Tibial nerve (tissue), 4 donors: ENCODE measurements around the gene RPL26.

ENCODE experiments used
- EP300 ChIP-seq, 2 donors: sonication (generic); formaldehyde crosslinking; IDR thresholded peaks; one replicate each; pipeline ENCODE4 v1.6.1; 2017; ENCODE audit warnings: antibody characterized with exemption in 2 of 2, mild to moderate bottlenecking in 1 of 2
- POLR2A ChIP-seq, 2 donors: fragments of 450-650 bp; IDR thresholded peaks; one replicate each; pipeline ENCODE4 v1.6.1; 2017; ENCODE audit warnings: antibody characterized with exemption in 2 of 2, mild to moderate bottlenecking in 2 of 2, moderate library complexity in 2 of 2
- TF ChIP-seq, protein P1 (sequence below), 5 experiments: fragments of 200-600 bp in 3 of 5; fragments of 450-650 bp in 2 of 5; sonication (generic) in 3 of 5; IDR thresholded peaks; one replicate each; pipeline ENCODE4 v1.5.1; 2016 to 2019; ENCODE audit warnings: antibody characterized with exemption in 5 of 5, mild to moderate bottlenecking in 3 of 5, moderate library complexity in 2 of 5

DNA sequence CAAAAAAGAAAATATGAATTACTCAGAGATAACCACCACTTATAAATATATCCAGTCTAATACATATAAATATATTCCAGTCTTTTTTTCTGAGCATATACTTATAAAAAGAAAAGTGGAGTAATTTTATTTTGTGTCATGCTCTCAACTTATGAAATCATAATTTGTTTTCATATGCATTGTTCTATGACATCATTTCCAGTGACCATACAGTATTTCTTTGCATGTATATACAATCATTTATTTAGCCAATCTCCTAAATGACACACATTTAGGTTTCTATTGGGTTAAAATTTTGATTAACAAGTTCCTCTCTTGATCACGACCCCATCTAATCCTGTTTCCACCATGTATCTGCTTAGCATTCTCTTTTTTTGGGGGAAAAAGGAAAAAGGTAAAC, 36.3 kb upstream of the RPL26 start:
- TF ChIP-seq, protein P1, sequence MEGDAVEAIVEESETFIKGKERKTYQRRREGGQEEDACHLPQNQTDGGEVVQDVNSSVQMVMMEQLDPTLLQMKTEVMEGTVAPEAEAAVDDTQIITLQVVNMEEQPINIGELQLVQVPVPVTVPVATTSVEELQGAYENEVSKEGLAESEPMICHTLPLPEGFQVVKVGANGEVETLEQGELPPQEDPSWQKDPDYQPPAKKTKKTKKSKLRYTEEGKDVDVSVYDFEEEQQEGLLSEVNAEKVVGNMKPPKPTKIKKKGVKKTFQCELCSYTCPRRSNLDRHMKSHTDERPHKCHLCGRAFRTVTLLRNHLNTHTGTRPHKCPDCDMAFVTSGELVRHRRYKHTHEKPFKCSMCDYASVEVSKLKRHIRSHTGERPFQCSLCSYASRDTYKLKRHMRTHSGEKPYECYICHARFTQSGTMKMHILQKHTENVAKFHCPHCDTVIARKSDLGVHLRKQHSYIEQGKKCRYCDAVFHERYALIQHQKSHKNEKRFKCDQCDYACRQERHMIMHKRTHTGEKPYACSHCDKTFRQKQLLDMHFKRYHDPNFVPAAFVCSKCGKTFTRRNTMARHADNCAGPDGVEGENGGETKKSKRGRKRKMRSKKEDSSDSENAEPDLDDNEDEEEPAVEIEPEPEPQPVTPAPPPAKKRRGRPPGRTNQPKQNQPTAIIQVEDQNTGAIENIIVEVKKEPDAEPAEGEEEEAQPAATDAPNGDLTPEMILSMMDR (IDR thresholded peaks at IDR 0.05) = no peak
- TF ChIP-seq POLR2A (IDR thresholded peaks at IDR 0.05) = no peak
- no peak for TF ChIP-seq EP300 (IDR thresholded peaks at IDR 0.05)
